A673 (cell line): ENCODE results near the gene SAMD11. TPM values are rescaled to one million over a fixed set of nuclear protein-coding genes. Genes with fewer than 3 reads are reported as not detected.

Experiments
- BruUV-seq: library from RNA; stranded (reverse); fragments of 400-500 nt; replicated peaks from 2 replicates; lab custom pipeline; 2021; lab: Mats Ljungman, UMichigan
- CTCF ChIA-PET: fragments of 300-600 bp; sonication (Branson Sonifier 250); formaldehyde crosslinking; loops from one replicate; lab custom pipeline; 2022; ENCODE audit warnings: antibody characterized with exemption; lab: Charles Lee
- POLR2A ChIA-PET: fragments of 300-600 bp; sonication (Branson Sonifier 250); formaldehyde crosslinking; loops from one replicate; lab custom pipeline; 2022; ENCODE audit warnings: antibody characterized with exemption; ENCODE audit not compliant: low non-redundant PET; lab: Charles Lee
- DNase-seq: peaks from one replicate; pipeline ENCODE4 v3.0.0-alpha.2; 2015; ENCODE audit warnings: low spot score
- H3K27ac ChIP-seq: fragments of 200-600 bp; sonication (generic); 2 replicates; pipeline ENCODE4 v1.5.1; 2016; ENCODE audit warnings: mixed run types, low read depth, mild to moderate bottlenecking, mixed read lengths, antibody characterized with exemption, low read length; ENCODE audit not compliant: poor library complexity, severe bottlenecking
- H3K27me3 ChIP-seq: fragments of 200-600 bp; sonication (generic); replicated peaks from 2 replicates; pipeline ENCODE4 v1.6.1; 2017; ENCODE audit warnings: mixed run types, low read depth, mild to moderate bottlenecking, mixed read lengths, antibody characterized with exemption, low read length; ENCODE audit not compliant: insufficient read depth, poor library complexity
- H3K36me3 ChIP-seq: fragments of 200-600 bp; sonication (generic); 2 replicates; pipeline ENCODE4 v1.6.1; 2016; ENCODE audit warnings: mixed run types, mild to moderate bottlenecking, mixed read lengths, antibody characterized with exemption, low read length; ENCODE audit not compliant: insufficient read depth, poor library complexity, severe bottlenecking
- H3K4me1 ChIP-seq: fragments of 200-600 bp; sonication (generic); 2 replicates; pipeline ENCODE4 v1.6.1; 2017; ENCODE audit warnings: mixed run types, mild to moderate bottlenecking, mixed read lengths, antibody characterized with exemption, low read length; ENCODE audit not compliant: insufficient read depth, poor library complexity, severe bottlenecking
- H3K4me3 ChIP-seq: fragments of 200-600 bp; sonication (generic); 2 replicates; pipeline ENCODE4 v1.5.1; 2016; ENCODE audit warnings: low read depth, mixed run types, mild to moderate bottlenecking, mixed read lengths, low read length; ENCODE audit not compliant: poor library complexity, severe bottlenecking
- H3K9me3 ChIP-seq: fragments of 200-600 bp; sonication (generic); 2 replicates; pipeline ENCODE4 v1.6.1; 2016; ENCODE audit warnings: mixed run types, low read depth, mild to moderate bottlenecking, mixed read lengths, antibody characterized with exemption, low read length; ENCODE audit not compliant: poor library complexity, severe bottlenecking
- CTCF ChIP-seq: fragments of 300-800, 200-600 bp; sonication (generic); conservative IDR thresholded peaks from 2 replicates; pipeline ENCODE4 v1.5.1; 2017; ENCODE audit warnings: low read depth, mild to moderate bottlenecking, antibody characterized with exemption, low read length, moderate library complexity, mixed read lengths
- EZH2 ChIP-seq: fragments of 200-600 bp; sonication (generic); IDR thresholded peaks from 2 replicates; pipeline ENCODE4 v1.6.1; 2017; ENCODE audit warnings: borderline replicate concordance, low read depth, mild to moderate bottlenecking, mixed read lengths, antibody characterized with exemption, low read length; ENCODE audit not compliant: poor library complexity, severe bottlenecking
- intact Hi-C: fragments of 100-400 bp; cut with micrococcal nuclease; formaldehyde crosslinking; loops from one replicate; pipeline ENCODE4 v1.10.0; 2022; ENCODE audit not compliant: unreplicated experiment
- total RNA-seq: library from RNA; stranded (reverse); gene quantifications from 2 replicates; pipeline ENCODE4 v1.2.3, GENCODE V29; 2021

The SAMD11 gene
- total RNA-seq, 1 experiment from 2014 or later, result 28.4 TPM

- Histone ChIP-seq H3K9me3 (no peaks in the 10 kb centered on the region), H3K4me1 (peaks cover 72% of the 10 kb centered on the region), H3K4me3 (peak overlapping the region; percentile 45), H3K27ac (peak overlapping the region; percentile 59), H3K27me3 (no peaks in the 10 kb centered on the region), H3K36me3 (peaks cover 28% of the 10 kb centered on the region)
- POLR2A ChIA-PET, result interaction anchor here (0.6 to 0.7 kb wide), 2 partner anchors 9 to 57 kb away, joined by 6 to 8 read pairs; partner anchors contain the start of gene HES4
- peak; percentile 80 for DNase-seq
- BruUV-seq, result no TSS peak
- CTCF ChIA-PET, result no interaction called here
- intact Hi-C loops, result no loop called here
- TF ChIP-seq CTCF, result no peak
- TF ChIP-seq EZH2, result no peak
Measured at GRCh38 chr1:942864-943533, 19.3 kb downstream of the SAMD11 start.

GRCh38 chr1:943545-944340, 20.0 kb downstream of the SAMD11 start:
- peaks cover 66% of the 10 kb centered on the region for H3K4me1 ChIP-seq
- H3K36me3 ChIP-seq, result peaks cover 35% of the 10 kb centered on the region
- H3K9me3 ChIP-seq, result no peaks in the 10 kb centered on the region
- POLR2A ChIA-PET, result interaction anchor here (0.6 kb wide), 2 partner anchors 8 to 108 kb away, joined by 3 to 8 read pairs; no protein-coding TSS in a partner anchor
- H3K27ac ChIP-seq, result peak overlapping the region; percentile 6
- TF ChIP-seq CTCF (no peak), EZH2 (no peak)
- intact Hi-C loops, result no loop called here
- H3K27me3 ChIP-seq, result no peaks in the 10 kb centered on the region
- no TSS peak for BruUV-seq
- DNase-seq, result no peak
- CTCF ChIA-PET, result no interaction called here
- no peak overlapping the region for H3K4me3 ChIP-seq

GRCh38 chr1:944341-945325, 20.9 kb downstream of the SAMD11 start:
- intact Hi-C loops, result no loop called here
- Histone ChIP-seq H3K36me3 (peaks cover 43% of the 10 kb centered on the region), H3K9me3 (no peaks in the 10 kb centered on the region), H3K27ac (peak overlapping the region; percentile 6), H3K4me3 (no peak overlapping the region), H3K4me1 (peaks cover 57% of the 10 kb centered on the region), H3K27me3 (no peaks in the 10 kb centered on the region)
- CTCF ChIA-PET, result no interaction called here
- POLR2A ChIA-PET, result interaction anchor here (0.6 kb wide), 1 partner anchor 107 kb away, joined by 3 read pairs; no protein-coding TSS in a partner anchor
- TSS peak; percentile 94 for BruUV-seq
- TF ChIP-seq CTCF, result no peak
- no peak for TF ChIP-seq EZH2
- peak; percentile 67 for DNase-seq
